Spinal cord (tissue), 10 donors: ENCODE results near the gene NRN1. TPM values are rescaled to one million over a fixed set of nuclear protein-coding genes. Genes with fewer than 3 reads are reported as not detected.
"Not testable (repeated sequence)": the region's sequence is repeated elsewhere in the genome, so short reads cannot be mapped to it uniquely, and the experiment has no call there.

Source experiments
- DNase-seq, 6 donors: peaks; one replicate each; pipeline versions ENCODE4 v3.0.0 to v3.0.0-alpha.2; 2013 to 2015; ENCODE audit warnings: low spot score in 6 of 6, low read depth in 4 of 6
- H3K27ac ChIP-seq: one replicate; pipeline ENCODE4 v1.5.1; 2013; ENCODE audit warnings: low read depth, low read length, control low read depth
- H3K27me3 ChIP-seq: one replicate; pipeline ENCODE4 v1.6.1; 2013; ENCODE audit warnings: low read length; ENCODE audit not compliant: control insufficient read depth, insufficient read depth
- H3K36me3 ChIP-seq: one replicate; pipeline ENCODE4 v1.6.1; 2013; ENCODE audit warnings: low read length; ENCODE audit not compliant: control insufficient read depth, insufficient read depth
- H3K4me1 ChIP-seq: one replicate; pipeline ENCODE4 v1.6.1; 2013; ENCODE audit warnings: low read length; ENCODE audit not compliant: control insufficient read depth, insufficient read depth
- H3K4me3 ChIP-seq: one replicate; pipeline ENCODE4 v1.5.1; 2013; ENCODE audit warnings: low read depth, low read length, control low read depth
- H3K9me3 ChIP-seq: one replicate; pipeline ENCODE4 v1.6.1; 2013; ENCODE audit warnings: low read length; ENCODE audit not compliant: control insufficient read depth, insufficient read depth
- whole genome bisulfite sequencing: methylation state at CpG from one replicate; pipeline ENCODE4 v1.1.5; 2013; ENCODE audit warnings: missing lambda C conversion rate; ENCODE audit not compliant: insufficient coverage; 5-methylcytosine and 5-hydroxymethylcytosine counted together
- polyA plus RNA-seq, 2 donors: library from polyadenylated mRNA; unstranded; fragments of 120-200 nt; gene quantifications; one replicate each; pipeline ENCODE4 v1.2.1, GENCODE V29; 2013; ENCODE audit not compliant: insufficient read length in 2 of 2
- total RNA-seq, 2 donors: library from RNA; depleted of rRNA in 1 of 2; stranded (reverse); fragments of 120-200 nt in 1 of 2; fragments of >200 nt in 1 of 2; gene quantifications; one replicate each; pipeline versions ENCODE4 v1.2.3 to v1.2.4, GENCODE V29; 2013 to 2014
- donor health status: healthy.

NRN1 gene
- total and polyA plus RNA-seq, 4 donors, result 27.4 to 100 (median 71.0) TPM

GRCh38 chr6:6022841-6023240 lies 16.1 kb upstream of the NRN1 start:
- 86% methylated on average over 2 of the region's 2 CpGs for WGBS

GRCh38 chr6:6008648-6009421 lies 2.1 kb upstream of the NRN1 start:
- under 1% methylated on average over 40 of the region's 62 CpGs for WGBS
- peak in 3 of 6 donors; percentile 61 to 95 (median 93) for DNase-seq

More at GRCh38 chr6:6022841-6023240, 16.1 kb upstream of the NRN1 start:
- not testable (repeated sequence) for DNase-seq, H3K27ac ChIP-seq, H3K9me3 ChIP-seq, H3K36me3 ChIP-seq, H3K27me3 ChIP-seq, H3K4me1 ChIP-seq, H3K4me3 ChIP-seq

GRCh38 chr6:6008089-6008647 lies 1.4 kb upstream of the NRN1 start:
- under 1% methylated on average over 9 of the region's 18 CpGs for WGBS
- no peaks in the 10 kb centered on the region for H3K36me3 ChIP-seq
- peak overlapping the region; percentile 47 for H3K4me3 ChIP-seq
- H3K27me3 ChIP-seq, result peaks cover 70% of the 10 kb centered on the region
- peak overlapping the region; percentile 61 for H3K27ac ChIP-seq
- DNase-seq, result peak in 1 of 6 donors; percentile 26
- H3K9me3 ChIP-seq, result no peaks in the 10 kb centered on the region
- H3K4me1 ChIP-seq, result peaks cover 41% of the 10 kb centered on the region

More at GRCh38 chr6:6008648-6009421, 2.1 kb upstream of the NRN1 start:
- H3K4me1 ChIP-seq, result peaks cover 34% of the 10 kb centered on the region
- peak overlapping the region; percentile 61 for H3K27ac ChIP-seq
- H3K27me3 ChIP-seq, result peaks cover 63% of the 10 kb centered on the region
- H3K9me3 ChIP-seq, result no peaks in the 10 kb centered on the region
- peak overlapping the region; percentile 47 for H3K4me3 ChIP-seq
- no peaks in the 10 kb centered on the region for H3K36me3 ChIP-seq

DNA sequence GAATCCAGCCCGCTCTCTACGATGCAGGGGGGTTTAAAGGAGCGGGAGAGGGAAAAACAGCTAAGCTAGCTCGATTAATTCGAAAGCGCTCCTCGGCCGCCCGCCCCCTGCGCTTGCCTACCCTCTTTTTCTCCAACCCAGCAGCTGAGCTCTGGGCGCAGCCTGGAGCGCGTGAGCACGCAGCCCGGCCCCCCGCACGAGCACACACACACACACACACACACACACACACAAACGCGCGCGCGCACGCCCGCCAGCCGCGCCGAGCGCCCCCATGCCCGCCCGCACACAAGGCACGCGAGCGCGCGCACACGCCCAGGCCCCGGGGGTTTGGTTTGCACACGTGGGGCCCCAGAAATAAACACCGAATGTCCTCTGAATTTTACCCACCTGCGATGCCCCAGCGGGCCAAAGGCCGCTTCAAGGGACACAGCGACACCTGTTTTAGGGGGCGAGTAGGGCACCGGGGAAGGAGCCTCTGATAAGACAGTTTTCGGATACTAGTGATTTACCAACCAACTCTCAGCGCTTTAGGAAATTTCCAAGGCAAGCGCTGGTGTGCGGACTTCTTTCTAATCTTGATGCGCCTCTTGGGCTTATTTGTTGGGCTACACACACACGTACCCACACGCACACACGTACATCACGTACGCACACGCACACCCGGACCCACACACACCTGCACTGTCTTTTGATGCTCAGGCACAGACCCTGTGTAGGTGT lies 802 bp upstream of the NRN1 start:
- peak overlapping the region; percentile 61 for H3K27ac ChIP-seq
- under 1% methylated on average over 52 of the region's 57 CpGs for WGBS
- no peaks in the 10 kb centered on the region for H3K9me3 ChIP-seq
- H3K36me3 ChIP-seq, result no peaks in the 10 kb centered on the region
- peaks cover 47% of the 10 kb centered on the region for H3K4me1 ChIP-seq
- DNase-seq, result peak in 3 of 6 donors; percentile 62 to 93 (median 89)
- H3K4me3 ChIP-seq, result peak overlapping the region; percentile 47
- peaks cover 76% of the 10 kb centered on the region for H3K27me3 ChIP-seq

GRCh38 chr6:6006006-6006427 lies 708 bp downstream of the NRN1 start:
- 0% methylated on average over 4 of the region's 10 CpGs for WGBS
- H3K9me3 ChIP-seq, result no peaks in the 10 kb centered on the region
- peak overlapping the region; percentile 32 for H3K4me3 ChIP-seq
- H3K27me3 ChIP-seq, result peaks cover 91% of the 10 kb centered on the region
- H3K27ac ChIP-seq, result no peak overlapping the region
- peaks cover 2% of the 10 kb centered on the region for H3K36me3 ChIP-seq
- DNase-seq, result peak in 3 of 6 donors; percentile 35 to 75 (median 52)
- H3K4me1 ChIP-seq, result peaks cover 55% of the 10 kb centered on the region

- WGBS, result 2% methylated on average over 7 of the region's 13 CpGs
- peak overlapping the region; percentile 15 for H3K27ac ChIP-seq
- peaks cover 55% of the 10 kb centered on the region for H3K4me1 ChIP-seq
- no peaks in the 10 kb centered on the region for H3K9me3 ChIP-seq
- H3K27me3 ChIP-seq, result peaks cover 98% of the 10 kb centered on the region
- peak in 3 of 6 donors; percentile 26 to 77 (median 51) for DNase-seq
- H3K4me3 ChIP-seq, result peak overlapping the region; percentile 36
- peaks cover 2% of the 10 kb centered on the region for H3K36me3 ChIP-seq
These were observed 1.4 kb downstream of the NRN1 start for GRCh38 chr6:6005051-6006005.

- H3K9me3 ChIP-seq, result no peaks in the 10 kb centered on the region
- H3K27me3 ChIP-seq, result peaks cover 99% of the 10 kb centered on the region
- peak overlapping the region; percentile 16 for H3K27ac ChIP-seq
- peak overlapping the region; percentile 36 for H3K4me3 ChIP-seq
- peaks cover 4% of the 10 kb centered on the region for H3K36me3 ChIP-seq
- DNase-seq, result peak in 3 of 6 donors; percentile 58 to 87 (median 83)
- peaks cover 59% of the 10 kb centered on the region for H3K4me1 ChIP-seq
- under 1% methylated on average over 33 of the region's 37 CpGs for whole genome bisulfite sequencing
These were observed 2.2 kb downstream of the NRN1 start for GRCh38 chr6:6004390-6004995.

GRCh38 chr6:6003621-6004366 lies 2.9 kb downstream of the NRN1 start:
- peaks cover 61% of the 10 kb centered on the region for H3K4me1 ChIP-seq
- peak overlapping the region; percentile 36 for H3K4me3 ChIP-seq
- H3K9me3 ChIP-seq, result no peaks in the 10 kb centered on the region
- peak overlapping the region; percentile 29 for H3K27ac ChIP-seq
- under 1% methylated on average over 64 of the region's 64 CpGs for WGBS
- peak in 3 of 6 donors; percentile 70 to 85 (median 83) for DNase-seq
- peaks cover 99% of the 10 kb centered on the region for H3K27me3 ChIP-seq
- peaks cover 9% of the 10 kb centered on the region for H3K36me3 ChIP-seq
